ENCODE data around the gene FAM228A.

The FAM228A gene

GRCh38 chr2:24231461-24231881 is 56.6 kb downstream of the FAM228A start:
- DNase-seq, result no peak

GRCh38 chr2:24233321-24233720 is 58.5 kb downstream of the FAM228A start:
- no peak for DNase-seq

- no peak for DNase-seq
These were observed 62.5 kb downstream of the FAM228A start for GRCh38 chr2:24237313-24237712.

DNA sequence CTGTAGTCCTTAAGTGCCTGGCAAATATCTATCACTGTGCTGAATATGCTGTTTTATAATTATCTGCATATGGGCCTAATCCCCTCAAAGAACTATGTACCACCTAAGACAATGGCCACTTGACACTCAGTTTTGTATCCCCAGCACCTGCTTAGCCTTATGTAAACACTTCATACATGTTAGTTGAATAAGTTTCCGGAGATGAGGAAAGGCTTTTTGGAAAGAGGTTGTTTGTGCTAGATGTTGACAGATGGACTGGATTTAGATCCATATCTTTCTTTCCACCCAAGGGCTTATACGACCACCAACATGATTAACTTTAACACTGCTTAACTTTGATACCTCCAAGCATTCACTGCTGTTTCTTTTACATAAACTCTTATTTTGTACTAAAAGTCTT is 63.3 kb downstream of the FAM228A start:
- DNase-seq, result no peak

- DNase-seq, result peak; percentile 24 to 33
These were observed 64.7 kb downstream of the FAM228A start for GRCh38 chr2:24239553-24239952.
